GM18861 (cell line): ENCODE data around the gene WFDC12.
"Not testable (repeated sequence)": the region's sequence is repeated elsewhere in the genome, so short reads cannot be mapped to it uniquely, and the experiment has no call there.

Source experiments
- ATAC-seq: cut with Tn5 transposase; IDR thresholded peaks from one replicate; pipeline ENCODE4 v1.9.1; 2021; ENCODE audit not compliant: unreplicated experiment

The WFDC12 gene, protein sequence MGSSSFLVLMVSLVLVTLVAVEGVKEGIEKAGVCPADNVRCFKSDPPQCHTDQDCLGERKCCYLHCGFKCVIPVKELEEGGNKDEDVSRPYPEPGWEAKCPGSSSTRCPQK

DNA sequence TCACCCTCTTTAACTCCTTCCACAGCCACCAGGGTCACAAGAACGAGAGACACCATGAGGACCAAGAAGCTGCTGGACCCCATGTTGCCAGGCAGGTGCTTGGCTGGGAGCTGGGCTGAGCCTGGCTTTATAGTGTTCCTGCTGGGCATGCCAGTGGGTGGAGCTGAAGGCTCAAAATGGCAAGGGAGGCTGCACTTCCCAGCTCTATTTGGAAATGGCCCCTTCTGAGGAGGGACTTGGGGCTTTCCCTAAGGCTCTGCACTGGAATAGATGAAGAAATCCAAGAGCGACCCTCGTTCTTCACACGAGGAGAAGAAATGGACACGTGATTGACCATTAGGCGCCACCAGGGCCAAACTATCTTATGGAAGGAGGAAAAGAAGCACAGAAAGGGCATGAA is at the start of gene WFDC12:
TSS of gene WFDC12 (minus strand) at position 101 of the 400 bp plus-strand sequence. CDS start at position 83, 18 bp downstream.
- ATAC-seq = no peak

DNA sequence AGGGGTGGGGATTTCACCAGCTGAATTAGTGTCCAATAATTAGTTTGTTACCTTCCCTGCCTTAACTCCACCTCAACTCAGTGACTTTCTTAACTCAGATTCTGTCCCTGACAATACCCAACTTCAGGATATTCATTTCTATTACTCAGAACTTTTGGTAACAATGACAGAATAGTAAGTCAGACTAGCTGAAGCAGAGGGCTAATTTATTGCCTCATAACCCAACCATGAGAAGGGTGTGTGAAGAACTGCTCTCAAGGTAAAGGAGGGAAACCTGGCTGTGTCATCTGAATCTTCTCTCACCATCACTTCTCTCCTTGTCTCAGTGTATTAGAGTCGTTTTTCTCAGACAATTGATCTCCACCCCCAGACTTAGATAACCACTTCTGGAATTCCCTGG is 49.3 kb upstream of the WFDC12 start:
- ATAC-seq = no peak

DNA sequence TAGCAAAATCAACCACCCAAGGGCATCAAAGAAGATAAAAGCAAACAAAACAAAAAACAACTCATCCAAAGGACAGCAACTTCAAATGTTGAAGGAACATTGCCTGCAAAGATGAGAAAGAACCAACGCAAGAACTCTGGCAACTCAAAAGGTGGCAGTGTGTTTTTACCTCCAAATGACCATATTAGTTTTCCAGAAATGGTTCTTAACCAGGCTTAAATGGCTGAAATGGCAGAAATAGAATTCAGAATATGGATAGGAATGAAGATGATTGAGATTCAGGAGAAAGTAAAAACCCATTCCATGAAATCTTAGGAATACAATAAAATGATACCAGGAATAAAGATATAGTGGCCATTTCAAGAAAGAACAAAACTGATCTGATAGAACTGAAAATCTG is 40.6 kb upstream of the WFDC12 start:
- no peak for ATAC-seq

DNA sequence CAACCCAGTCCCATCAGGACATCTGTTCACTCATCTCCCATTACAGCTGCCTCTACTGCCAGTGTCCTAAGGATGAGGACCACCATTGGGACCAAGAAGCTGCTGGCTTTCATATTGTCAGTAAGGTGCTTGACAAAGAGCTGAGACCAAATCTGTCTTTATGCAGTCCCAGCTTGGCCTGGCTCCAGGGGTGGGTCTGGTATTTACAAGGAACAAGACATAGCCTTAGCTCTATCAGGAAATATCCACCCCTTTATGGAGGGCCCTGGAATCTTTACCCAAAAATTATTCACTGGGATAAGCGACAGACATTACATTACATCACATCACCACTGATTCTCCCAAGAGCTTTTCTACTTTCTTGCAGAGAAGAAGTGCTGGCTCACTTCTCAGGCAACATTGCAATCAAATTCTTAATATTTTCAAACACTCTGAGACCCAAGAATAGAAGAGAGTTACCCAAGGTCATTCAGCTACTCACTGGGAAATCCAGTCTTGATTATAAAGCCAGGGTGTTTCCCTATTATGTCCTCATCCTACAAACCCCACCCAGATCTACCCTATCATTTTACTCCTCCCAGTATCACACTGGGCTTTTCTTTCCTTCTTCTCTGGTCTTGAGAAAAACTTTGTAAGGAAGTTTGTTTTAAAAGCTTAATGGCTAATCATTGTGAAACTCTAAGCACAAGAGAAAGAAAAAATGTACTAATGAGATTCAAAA is 39.0 kb upstream of the WFDC12 start:
- ATAC-seq = no peak

DNA sequence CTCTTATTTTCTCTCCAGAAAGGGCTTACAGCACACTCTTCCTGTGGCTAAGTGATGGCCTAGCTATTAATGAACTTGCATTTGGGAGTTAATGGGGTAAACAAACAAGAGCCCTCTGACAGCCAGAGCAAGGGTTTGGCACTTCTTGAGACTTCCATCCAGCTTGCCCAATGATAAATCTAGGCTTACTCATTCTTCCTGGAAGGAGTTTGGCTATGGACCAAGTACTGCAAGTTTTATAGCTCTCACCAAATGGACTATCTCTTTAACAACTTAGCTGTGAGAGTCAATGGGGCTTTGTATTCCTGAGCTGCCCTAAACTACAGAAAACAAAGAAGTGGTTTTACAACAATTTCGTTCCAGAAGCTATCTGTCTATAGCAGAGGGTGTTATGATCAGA is 33.7 kb upstream of the WFDC12 start:
- ATAC-seq = no peak

DNA sequence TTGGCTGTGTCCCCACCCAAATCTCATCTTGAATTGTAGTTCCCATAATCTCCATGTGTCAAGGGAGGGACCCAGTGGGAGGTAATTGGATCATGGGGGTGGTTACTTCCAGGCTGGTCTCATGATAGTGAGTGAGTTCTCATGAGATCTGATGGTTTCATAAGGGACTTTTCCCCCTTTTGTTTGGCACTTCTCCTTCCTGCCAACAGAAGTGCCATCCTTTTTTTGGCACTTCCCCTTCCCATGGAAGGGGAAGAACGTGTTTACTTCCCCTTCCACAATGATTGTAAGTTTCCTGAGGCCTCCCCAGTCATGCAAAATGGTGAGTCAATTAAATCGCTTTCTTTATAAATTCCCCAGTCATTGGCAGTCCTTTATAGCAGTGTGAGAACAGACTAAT is 32.4 kb upstream of the WFDC12 start:
- no peak for ATAC-seq

DNA sequence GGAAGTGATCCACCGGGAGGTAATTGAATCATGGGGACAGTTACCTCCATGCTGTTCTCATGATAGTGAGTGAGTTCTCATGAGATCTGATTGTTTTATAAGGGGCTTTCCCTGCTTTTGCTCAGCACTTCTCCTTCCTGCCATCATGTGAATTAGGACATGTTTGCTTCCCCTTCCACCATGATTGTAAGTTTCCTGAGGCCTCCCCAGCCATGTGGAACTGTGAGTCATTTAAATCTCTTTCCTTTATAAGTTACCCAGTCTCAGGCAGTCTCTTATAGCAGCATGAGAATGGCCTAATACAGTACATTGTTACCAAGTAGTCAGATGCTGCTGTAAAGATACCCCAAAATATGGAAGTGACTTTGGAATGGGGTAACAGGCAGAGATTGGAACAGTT is 30.5 kb upstream of the WFDC12 start:
- ATAC-seq = not testable (repeated sequence)

DNA sequence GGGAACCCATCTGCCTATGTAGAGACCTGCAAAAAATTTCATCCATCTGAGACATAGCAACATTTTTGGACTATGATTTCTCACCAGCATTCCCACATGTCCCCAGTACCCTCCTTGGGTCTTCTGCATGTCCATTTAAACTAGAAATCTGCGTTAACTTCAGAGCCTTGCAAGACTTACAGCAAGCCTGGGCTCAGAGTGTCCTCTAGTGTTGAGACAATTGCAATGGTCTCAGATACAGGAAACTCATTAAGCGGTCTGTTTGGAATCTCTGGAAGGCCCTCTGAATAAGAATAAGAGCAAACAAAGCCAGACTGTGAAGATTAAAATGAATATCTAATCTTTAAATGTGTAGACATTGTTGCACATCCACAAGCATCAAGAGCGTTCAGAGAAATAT is 29.9 kb upstream of the WFDC12 start:
- ATAC-seq = no peak

DNA sequence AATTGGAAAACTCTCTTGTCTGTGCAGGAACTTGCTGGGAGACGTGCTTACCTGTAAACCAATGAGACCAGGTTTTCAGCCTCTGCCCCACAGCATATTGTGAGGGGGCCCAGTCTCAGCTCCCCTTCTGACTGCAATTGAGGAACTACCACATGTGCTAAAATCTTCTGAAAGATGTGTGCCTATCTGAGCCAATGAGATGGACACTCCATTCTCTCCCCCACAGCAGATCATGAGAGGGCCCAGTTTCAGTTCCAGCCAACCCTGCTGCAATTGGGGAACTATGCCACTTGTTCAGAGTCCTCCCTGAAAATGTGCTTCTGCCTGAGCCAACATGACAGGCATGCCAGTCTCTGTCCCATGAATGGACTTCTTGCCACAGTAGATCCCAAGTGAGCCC is 29.5 kb upstream of the WFDC12 start:
- no peak for ATAC-seq

DNA sequence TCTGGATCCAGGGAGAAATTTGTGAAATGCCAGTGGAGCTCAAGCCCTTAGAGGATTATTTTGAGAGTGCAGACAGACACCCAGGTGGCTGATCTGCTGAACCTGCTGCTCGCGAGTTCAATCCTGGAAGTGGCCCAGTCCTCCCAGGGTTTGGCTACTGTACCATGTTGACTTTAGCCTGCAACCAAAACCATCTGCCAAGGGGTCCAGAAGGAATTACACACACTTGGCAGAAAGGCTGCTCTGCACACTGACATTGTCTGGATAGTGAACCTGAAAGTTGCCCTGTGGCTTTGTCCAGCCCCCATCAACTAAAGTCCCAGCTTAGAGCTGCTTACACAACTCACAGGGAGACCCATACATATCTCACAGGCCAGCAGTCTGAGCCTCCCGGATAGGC is 28.9 kb upstream of the WFDC12 start:
- no peak for ATAC-seq

DNA sequence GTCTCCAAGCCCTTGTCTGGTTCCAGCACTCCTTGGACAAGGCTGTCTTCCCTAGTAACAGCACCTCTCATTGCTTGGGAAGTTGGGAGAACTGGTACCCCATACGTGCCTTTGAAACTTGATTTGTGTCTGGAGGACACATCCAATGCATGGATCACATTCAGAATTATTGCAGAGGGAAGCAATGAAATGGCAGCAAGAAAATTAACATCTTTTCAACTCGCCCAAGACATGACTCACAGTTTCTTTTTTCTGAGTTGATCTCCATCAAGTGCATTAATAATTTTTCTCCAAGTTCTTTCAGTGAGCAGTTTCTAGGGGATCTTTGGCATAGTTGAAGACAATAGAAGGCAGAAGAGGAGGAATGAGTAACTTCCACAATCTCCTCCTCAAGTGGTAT is 28.1 kb upstream of the WFDC12 start:
- no peak for ATAC-seq

DNA sequence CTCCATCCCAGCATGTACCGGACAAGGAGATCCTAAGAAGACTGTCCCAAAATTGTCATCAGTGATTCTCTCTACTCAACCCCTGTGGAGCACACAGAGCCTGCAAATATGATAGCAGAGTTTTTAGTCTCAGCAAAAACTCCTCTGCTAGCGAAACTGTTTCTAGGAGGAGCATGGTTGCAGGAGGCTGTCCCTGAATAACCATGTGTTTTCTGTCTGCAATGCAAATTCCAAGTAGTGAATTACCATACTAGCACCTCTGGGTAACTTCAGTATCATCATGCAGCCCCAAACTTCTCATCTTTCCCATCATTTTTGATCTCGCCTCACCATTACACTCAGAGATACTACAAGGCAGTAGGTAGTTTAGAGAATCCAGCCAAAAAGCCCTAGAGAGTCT is 24.8 kb upstream of the WFDC12 start:
- ATAC-seq = no peak

DNA sequence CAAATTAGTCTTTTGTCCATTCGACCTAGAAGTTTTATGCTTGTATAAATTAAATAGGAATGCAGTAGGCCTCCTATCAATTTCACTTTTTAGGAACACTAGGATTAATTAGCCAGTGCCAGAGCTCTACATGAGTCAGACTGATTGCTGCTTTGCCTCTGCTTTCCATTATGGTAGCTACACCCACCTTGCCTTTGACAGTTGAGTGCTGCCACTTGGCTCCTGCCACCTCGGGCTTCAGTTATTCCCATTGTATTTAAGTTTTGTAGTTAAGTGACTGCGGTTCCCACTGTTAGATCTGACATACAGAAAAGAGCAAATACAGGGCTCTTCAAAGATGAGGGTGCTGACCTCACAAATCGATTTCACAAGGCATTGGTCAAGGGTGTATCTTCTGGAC is 16.6 kb upstream of the WFDC12 start:
- ATAC-seq = no peak

DNA sequence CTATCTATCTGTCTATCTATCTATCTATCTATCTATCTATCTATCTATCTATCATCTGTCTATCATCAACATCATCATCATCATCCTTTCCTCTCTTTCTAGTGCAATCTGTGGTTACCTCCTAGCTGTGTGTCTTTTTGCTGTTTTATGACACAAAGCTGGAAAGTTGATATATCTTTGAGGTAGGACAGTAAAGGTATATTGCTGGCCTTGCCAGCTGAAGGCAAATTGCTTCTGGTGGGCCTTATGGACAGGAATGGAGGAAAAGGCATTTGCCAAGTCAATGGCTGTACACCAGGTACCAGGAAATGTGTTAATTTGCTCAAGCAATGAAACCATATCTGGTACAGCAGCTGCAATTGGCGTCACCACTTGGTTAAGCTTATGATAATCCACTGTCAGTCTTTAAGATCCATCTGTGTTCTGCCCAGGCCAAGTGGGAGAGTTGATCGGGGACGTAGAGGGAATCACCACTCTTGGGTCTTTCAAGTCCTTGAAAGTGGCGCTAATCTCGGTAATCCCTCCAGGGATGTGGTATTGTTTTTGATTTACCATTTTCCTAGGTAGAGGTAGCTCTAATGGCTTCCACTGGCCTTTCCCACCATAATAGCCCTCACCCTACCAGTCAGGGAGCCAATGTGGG is 15.6 kb upstream of the WFDC12 start:
- not testable (repeated sequence) for ATAC-seq

DNA sequence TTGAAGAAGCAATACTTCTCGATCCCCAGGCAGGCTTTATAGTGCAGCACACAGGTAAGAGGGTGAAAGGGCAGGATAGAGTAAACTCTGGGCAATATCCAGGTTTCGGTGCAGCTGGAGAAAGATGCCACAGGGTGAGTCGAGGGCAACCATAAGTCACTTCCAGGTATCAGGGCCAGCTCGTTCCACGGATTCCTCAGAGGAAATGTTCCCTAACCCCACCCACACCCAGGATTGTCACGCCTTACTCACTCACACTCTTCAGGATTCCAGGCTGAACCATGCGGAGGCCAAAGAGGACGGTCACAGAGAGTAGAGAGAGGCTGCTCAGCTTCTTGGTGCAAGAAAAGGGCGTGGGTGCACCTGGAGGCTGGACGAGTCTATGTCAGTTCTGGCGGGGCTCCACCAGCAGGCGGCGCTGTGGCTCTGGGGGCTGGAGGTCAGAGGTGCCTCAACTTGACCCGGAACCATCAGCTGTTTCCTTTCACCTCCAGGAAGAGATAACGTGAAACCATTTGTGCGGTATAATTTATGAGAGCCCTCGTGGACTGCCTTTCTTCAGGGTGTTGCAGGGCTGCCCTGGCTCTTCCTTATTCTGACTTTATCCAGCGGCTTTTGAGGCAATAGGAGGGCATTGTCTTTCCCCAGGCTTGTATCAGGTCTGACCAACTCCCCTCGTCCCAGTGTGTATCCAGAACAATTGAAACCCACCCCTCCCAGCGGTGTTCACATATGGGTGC is 14.5 kb upstream of the WFDC12 start:
- no peak for ATAC-seq

DNA sequence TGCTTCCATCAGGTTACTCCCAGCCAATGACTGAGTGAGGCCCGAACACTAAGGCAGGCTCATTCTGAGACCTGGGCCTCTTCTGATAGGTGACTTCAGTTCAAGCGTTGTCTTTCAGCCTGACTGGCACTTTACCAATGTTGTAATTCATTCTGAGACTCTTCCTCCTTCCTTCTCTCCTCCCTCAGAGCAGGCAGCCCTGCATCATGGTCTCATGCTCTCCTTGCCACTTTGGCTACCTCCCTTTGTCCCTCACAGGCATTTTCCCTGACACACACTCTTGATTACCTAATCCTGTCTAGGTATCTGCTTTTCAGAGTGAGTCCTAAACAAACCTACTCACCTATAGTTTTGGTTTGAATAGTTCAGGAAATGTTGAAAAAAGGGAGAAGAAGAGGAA is 12.6 kb upstream of the WFDC12 start:
- no peak for ATAC-seq

DNA sequence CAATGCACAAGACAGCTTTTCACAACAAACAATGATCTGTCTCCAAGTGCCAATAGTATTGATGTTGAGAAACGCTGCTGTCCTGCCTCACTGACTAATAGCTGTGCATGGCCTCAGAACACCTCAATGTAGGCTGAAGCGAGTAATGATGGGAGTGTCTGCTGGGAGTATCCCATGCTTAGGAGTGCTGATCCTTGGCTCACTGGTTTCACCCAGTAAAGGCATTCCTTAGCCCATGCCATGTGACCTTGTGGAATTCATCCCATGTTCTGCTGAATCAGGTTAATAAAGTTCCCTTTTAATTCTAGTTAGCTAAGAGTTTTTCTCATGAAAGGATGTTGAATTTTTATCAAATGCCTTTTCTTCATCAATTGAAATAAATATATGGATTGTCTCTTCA is 3.8 kb upstream of the WFDC12 start:
- no peak for ATAC-seq

DNA sequence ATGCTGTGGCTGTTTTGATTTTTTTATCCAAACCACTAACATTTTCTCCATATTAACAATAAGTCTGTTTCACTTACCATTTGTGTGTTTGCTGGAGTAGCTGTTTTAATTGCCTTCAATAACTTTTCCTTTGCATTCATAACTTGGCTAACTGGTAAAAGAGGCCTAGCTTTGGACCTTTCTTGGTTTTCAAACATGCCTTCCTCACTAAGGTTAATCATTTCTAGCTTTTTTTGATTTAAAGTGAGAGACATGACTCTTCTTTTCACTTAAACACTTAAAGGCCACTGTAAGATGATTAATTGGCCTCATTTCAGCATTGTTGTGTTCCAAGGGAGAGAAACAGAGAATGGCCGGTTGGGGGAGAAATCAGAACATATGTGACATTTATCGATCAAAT is 2.9 kb downstream of the WFDC12 start:
- no peak for ATAC-seq

DNA sequence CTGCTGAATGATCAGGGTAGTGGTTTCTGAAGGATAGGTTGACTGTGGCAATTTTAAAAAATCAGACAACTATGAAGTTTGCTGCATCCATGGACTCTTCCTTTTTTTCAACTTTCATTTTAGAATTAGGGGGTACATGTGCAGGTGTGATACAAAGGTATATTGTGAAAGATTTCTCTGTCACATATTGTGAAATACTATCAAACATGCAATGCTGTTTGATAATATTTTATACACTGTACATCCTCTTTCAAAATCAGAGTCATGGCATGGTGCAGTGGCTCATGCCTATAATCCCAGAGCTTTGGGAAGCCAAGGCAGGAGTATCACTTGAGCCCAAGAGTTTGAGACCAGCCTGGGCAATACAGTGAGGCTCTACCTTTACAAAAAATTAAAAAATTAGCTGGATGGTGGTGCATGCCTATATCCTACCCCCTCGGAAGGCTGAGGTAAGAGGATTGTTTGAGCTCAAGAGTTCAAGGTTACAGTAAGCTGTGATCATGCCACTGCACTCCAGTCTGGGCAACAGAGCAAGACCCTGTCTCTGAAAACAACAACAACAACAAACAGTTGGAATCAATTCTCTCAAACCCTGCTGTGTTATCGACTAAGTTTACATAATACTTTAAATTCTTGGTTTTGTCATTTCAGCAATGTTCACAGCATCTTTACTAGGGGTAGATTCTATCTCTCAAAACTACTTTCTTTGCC is 4.6 kb downstream of the WFDC12 start:
- ATAC-seq = no peak

DNA sequence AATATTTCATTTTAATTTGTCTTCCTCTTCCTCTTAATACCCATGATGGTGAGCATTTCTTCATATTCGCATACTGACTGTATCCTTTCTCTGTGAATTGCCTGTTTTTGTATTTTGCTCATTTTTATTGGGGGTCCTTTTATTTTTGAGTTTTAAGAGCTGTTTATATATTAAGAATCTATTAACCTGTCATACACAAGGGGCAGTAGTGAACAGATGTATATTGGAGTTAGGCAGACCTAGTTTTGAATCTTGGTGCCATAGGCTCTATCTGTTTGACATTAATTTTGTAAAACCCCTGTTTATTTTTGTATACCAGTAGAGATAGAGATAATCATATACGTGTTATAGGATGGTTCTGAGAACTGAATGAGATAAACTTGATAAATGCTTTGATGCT is 6.2 kb downstream of the WFDC12 start:
- no peak for ATAC-seq

DNA sequence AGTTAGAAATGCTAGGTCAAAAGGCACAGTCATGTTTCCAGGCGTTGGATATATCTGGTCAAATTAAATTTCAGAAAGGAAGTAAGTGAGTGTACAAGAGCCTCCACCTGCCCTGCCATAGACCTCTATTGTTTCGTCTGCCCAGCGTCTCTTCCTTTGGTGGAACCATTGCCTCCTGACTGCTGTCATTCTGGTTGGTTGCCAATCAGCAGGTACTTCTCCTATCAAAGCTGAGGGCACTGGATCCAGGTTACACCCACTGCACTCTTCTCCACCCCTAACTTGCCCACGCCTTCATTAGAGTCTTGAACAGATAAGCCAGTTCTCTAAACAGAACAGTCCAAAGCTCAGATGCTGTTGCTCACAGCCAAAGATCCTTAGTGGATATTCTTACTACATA is 6.7 kb downstream of the WFDC12 start:
- no peak for ATAC-seq
